Epithelial cell of esophagus (primary cell): ENCODE data around the gene RCOR1.

ENCODE experiments used
- DNase-seq: peaks from one replicate; pipeline ENCODE4 v3.0.0; 2010; ENCODE audit warnings: low read depth
- H3K4me3 ChIP-seq: 2 replicates; pipeline ENCODE4 v1.5.1; 2011; ENCODE audit warnings: mild to moderate bottlenecking, low read length, control low read depth
- CTCF ChIP-seq: IDR thresholded peaks from 2 replicates; pipeline ENCODE4 v1.5.1; 2011; ENCODE audit warnings: low read depth, mild to moderate bottlenecking, low read length, control low read depth, inconsistent platforms; ENCODE audit not compliant: insufficient read depth; ENCODE audit errors: missing control alignments

Gene RCOR1

GRCh38 chr14:102663440-102663839 is 71.0 kb downstream of the RCOR1 start:
- no peak for TF ChIP-seq CTCF
- H3K4me3 ChIP-seq = no peak overlapping the region
- DNase-seq = peak; percentile 48

- no peak for TF ChIP-seq CTCF
- no peak overlapping the region for H3K4me3 ChIP-seq
- DNase-seq = no peak
Observed at GRCh38 chr14:102665621-102666020, 73.2 kb downstream of the RCOR1 start.

GRCh38 chr14:102666635-102667034 is 74.2 kb downstream of the RCOR1 start:
- no peak for DNase-seq
- TF ChIP-seq CTCF = no peak

GRCh38 chr14:102667703-102668102 is 75.3 kb downstream of the RCOR1 start:
- no peak for DNase-seq
- TF ChIP-seq CTCF = no peak
- H3K4me3 ChIP-seq = no peak overlapping the region

More at GRCh38 chr14:102666635-102667034, 74.2 kb downstream of the RCOR1 start:
- no peak overlapping the region for H3K4me3 ChIP-seq

- H3K4me3 ChIP-seq = no peak overlapping the region
- no peak for DNase-seq
- no peak for TF ChIP-seq CTCF
Observed at GRCh38 chr14:102668291-102668873, 75.9 kb downstream of the RCOR1 start.

GRCh38 chr14:102671410-102671809 is 79.0 kb downstream of the RCOR1 start:
- no peak for TF ChIP-seq CTCF
- DNase-seq = no peak
- H3K4me3 ChIP-seq = no peak overlapping the region

- no peak for DNase-seq
- TF ChIP-seq CTCF = no peak
- no peak overlapping the region for H3K4me3 ChIP-seq
Observed at GRCh38 chr14:102672410-102672960, 80.0 kb downstream of the RCOR1 start.
